WI38 (cell line): ENCODE data around the gene SLC23A2.
A peak's percentile ranks its signal among the peaks of the same experiment; 100 is the strongest.

ENCODE experiments used
- H3K4me3 ChIP-seq: 2 replicates; pipeline ENCODE4 v1.5.1; 2011; ENCODE audit warnings: low read depth, mild to moderate bottlenecking, control low read depth, low read length
- TF ChIP-seq, protein P1 (sequence below): IDR thresholded peaks from 2 replicates; pipeline ENCODE4 v1.5.1; 2012; ENCODE audit warnings: low read depth, mild to moderate bottlenecking, control low read depth, low read length

Gene SLC23A2

DNA sequence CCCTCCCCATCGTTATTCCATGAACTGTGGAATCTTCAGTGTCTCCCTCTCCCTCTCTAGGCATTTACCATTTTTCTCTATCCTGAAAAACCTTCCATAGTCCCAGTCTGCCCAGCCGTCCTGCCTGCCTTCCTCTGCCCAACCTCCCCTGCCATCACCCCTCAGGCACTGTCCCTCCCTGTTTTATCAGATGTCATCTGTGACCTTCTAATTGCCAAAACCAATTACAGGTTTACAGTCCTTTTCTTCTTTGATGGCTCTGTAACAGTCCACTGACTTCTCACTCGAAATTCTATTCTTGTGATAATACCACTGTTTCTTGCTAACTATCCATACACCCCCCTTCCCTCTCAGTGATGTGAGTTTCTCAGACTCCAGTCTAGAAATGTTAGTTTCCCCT, 2.3 kb upstream of the SLC23A2 start:
- TF ChIP-seq, protein P1, sequence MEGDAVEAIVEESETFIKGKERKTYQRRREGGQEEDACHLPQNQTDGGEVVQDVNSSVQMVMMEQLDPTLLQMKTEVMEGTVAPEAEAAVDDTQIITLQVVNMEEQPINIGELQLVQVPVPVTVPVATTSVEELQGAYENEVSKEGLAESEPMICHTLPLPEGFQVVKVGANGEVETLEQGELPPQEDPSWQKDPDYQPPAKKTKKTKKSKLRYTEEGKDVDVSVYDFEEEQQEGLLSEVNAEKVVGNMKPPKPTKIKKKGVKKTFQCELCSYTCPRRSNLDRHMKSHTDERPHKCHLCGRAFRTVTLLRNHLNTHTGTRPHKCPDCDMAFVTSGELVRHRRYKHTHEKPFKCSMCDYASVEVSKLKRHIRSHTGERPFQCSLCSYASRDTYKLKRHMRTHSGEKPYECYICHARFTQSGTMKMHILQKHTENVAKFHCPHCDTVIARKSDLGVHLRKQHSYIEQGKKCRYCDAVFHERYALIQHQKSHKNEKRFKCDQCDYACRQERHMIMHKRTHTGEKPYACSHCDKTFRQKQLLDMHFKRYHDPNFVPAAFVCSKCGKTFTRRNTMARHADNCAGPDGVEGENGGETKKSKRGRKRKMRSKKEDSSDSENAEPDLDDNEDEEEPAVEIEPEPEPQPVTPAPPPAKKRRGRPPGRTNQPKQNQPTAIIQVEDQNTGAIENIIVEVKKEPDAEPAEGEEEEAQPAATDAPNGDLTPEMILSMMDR, result no peak
- H3K4me3 ChIP-seq, result no peak overlapping the region

DNA sequence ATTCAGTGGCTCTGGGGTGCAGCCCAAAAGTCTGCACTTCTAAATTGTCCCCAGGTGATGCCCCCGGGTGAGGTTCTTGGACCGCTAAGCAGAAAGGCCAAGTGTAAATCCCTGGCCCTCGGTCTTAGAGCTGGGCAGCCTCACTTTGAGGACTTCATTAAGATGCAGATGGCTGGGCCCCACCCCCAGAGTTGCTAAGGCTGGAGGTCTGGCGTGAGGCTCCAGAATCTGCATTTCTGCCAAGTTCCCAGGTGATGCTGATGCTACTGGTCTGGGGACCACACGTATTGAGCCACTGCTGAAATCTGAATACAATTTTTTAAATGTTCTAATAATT, 735 bp upstream of the SLC23A2 start:
- H3K4me3 ChIP-seq, result peak overlapping the region; percentile 68

DNA sequence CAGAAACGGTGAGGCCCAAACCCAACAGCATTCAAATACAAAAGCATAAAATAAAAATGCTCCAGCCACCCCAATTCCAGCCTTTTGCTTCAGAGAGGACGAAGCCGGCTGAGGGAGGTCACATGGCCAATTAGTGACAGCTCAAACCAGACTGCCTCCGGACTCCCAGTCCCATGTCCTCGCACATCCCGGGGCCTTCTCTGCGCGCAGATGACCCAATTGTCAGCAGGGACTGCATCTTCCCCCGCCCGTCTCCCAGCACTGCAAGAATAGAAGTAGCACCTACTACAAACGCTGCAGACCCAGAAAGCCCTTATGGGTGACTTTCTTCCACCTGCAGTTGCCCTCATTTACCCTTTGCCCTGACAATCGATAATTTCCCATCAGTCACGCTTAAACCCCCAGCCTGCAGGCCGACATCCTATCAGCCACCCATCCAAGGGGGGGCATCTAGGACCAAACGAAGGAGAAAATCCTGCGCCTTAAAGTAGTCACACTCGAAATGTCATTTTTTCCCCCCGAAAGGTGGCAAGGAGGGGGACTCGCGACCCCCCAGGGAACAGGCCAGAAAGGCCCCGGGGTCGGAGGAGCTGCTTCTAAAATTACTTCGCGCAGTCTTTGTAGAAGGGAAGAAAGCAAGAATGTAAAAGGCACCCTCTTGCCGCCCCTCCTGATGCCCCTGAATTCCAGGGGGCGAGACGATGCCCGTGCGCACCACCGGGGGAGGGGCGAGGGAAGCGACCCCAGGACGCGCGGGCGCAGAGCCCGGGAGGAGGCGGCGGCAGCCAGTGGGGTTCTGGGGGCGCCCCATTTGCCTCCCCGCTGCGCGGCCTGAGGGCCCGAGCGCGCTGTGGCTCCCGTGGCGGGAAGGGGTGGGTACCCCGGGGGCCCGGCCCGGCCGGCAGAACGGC, 792 bp downstream of the SLC23A2 start:
- TF ChIP-seq, protein P1, result no peak
- H3K4me3 ChIP-seq, result peak overlapping the region; percentile 68

More for the DNA sequence above, 735 bp upstream of the SLC23A2 start:
- TF ChIP-seq, protein P1, result no peak

DNA sequence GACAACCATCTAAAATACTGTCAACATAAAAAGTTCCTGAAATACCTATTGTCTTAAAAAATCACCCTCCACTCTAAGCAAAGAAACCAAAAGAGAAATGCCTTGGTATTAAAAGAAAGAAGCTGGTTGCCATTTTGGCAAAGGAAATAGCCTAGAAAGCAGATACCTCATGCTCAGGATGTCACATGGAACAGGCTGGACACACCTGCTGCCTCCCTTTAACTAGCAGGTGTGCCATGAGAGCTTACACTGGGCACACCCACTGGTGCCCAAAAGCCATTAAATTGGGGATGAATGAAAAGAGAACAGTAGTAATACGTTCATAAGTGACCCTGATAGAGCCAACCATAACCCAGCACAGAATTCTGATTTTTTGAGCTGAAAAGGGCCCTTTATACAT, 1.5 kb downstream of the SLC23A2 start:
- peak overlapping the region; percentile 68 for H3K4me3 ChIP-seq
- TF ChIP-seq, protein P1, result no peak

DNA sequence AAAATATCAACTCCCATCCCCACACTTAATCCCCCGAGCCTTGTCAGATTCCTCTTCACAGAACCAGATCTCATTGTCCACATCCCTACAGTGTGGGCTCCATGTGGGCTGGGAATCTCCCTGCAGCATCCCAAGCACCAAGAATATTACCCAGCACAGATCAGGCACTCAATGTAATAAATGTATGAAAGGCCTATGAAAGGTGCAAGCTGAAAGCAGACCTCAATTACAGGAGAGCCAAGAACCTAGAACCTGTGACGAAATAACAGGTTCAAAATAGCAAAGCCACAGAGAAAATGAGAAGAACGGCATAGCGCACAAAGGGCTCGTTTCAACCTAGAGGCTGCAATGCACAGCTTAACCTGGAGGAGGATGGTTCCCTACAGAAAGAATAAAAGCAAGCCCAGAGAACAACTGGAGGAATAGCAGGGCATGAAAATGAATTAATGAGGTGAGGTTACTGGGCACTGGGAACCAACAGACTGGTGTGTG, 3.1 kb downstream of the SLC23A2 start:
- TF ChIP-seq, protein P1, result no peak
- no peak overlapping the region for H3K4me3 ChIP-seq

DNA sequence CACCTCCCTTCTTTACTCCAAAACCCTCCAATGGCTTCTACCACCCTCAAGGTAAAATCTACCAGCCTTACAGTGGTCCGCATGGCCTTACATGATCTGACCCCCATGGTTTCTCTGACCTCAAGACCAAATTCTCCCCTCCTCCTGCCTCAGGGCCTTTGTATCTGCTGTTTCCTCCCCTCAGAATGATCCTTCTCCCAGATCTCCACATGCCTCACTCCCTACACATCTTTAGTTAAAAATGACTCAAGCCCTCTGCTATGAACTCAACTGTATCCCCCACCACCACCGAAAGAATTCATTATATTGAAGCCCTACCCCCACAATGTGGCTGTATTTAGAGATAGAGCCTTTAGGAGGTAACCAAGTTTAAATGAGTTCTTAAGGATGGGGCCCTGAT, 4.1 kb downstream of the SLC23A2 start:
- no peak overlapping the region for H3K4me3 ChIP-seq
- TF ChIP-seq, protein P1, result no peak

DNA sequence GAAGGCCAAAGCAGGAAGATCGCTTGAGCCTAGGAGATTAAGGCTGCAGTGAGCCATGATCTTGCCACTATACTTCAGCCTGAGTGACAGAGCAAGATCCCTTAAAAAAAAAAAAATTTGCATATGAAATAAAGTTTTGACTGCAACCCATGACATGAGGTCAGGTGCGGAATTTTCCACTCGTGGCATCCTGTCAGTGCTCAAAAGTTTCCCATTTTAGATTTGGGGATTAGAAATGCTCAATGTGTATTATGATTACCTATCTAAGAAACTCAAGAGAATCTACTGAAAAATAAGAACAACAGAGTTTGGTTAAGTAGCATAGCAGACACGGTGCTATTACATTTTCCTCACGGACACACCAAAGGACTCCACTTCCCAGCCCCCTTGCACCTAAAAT, 11.7 kb downstream of the SLC23A2 start:
- TF ChIP-seq, protein P1, result no peak

More for the DNA sequence above, 11.7 kb downstream of the SLC23A2 start:
- H3K4me3 ChIP-seq, result no peak overlapping the region
